HG03045 (cell line): ENCODE results near the gene SUPT16H.
"Not testable (repeated sequence)": the region's sequence is repeated elsewhere in the genome, so short reads cannot be mapped to it uniquely, and the experiment has no call there.

Source experiments
- ATAC-seq: cut with Tn5 transposase; IDR thresholded peaks from one replicate; pipeline ENCODE4 v1.9.1; 2021; ENCODE audit warnings: mild to moderate bottlenecking, moderate library complexity; ENCODE audit not compliant: unreplicated experiment

SUPT16H gene

DNA sequence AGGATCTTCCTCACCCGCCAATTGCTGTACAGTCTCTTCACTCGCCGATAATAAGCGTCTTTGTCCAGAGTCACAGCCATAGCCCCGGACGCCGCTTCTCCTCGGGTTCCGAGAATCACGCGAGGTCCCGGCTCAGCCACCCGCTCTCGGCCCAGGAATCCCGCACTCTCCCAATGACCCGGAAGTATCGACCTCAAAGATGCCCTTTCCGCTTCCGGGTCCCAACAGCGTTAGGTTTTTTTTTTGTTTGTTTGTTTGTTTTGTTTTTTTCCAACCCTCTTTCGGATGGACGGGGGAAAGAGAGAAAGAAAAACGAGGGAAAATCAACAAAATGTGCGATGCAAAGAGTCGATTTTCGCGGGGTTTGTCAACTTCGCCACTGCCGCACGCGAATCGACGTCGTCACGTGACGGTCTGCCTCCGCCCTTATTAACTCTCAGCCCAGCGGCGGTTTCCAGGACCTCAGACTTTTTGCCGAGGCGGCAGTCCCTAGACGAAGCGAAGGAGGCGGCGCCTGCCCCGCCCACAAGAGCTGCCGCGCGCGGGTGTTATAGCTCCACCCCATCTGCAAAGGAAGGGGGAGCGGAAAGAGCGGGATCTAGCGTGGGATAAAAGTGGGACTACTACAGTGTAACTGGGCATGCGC lies at the start of gene SUPT16H:
SUPT16H (minus strand) TSS at position 172 of the 646 bp plus-strand sequence; CDS start at position 80, 92 bp downstream.
- ATAC-seq: peak; percentile 92

DNA sequence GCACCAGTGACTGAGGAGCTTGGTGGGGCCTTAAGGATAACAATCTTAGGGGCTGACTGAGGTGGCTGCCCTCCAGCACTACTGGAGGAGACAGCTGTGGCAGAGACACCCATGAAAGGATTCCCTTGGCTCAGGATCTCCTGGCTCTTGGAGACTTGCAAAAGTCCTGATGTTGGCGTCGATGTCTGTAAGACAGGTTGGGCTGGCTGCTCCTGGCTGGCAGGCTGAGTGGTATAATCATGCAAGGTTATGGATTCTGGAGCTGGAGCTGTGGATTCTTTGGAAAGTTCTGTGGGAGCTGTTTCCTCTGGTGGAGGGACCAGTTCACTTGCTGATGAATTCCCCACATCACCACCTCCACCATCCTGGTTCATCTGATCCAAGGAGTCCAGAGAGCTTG lies 47.3 kb upstream of the SUPT16H start:
- ATAC-seq: no peak

DNA sequence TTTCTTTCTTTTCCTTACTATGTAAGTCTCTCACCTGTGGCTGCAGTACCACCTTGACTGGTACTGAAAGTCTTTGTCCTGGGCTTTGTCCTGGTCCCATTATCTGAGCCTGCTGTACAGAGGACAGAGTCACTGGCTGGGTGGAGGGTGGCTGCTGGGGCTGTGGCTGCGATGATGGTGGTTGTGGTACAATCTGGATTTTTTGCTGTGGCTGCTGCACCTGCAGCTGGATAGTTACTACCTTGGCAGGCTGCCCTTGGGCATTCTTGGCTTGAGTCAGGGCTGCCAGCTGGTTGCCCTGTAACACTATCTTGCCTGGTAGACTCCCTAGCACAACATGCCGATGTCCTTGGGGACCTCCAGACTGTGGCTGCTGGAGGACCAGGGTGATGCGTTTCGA lies 45.1 kb upstream of the SUPT16H start:
- ATAC-seq: no peak

DNA sequence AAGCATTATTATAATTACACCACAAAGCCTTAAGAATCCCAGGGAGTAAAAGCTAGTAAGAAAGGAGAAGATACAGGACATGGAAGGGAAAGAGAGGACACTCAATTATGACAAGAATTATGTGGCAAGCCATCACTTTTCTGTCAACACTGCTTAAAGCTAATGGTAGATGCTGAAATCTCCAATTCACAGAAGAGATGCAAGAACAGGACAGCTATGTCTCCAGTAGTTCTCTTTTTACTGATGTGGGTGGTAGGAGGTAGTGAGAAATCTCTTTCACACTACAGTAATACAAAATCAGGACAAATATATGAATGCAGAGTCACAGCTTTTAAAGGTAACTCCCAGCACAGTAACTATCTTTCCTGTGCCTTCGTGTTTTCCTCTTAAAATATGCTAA lies 42.9 kb upstream of the SUPT16H start:
- no peak for ATAC-seq

DNA sequence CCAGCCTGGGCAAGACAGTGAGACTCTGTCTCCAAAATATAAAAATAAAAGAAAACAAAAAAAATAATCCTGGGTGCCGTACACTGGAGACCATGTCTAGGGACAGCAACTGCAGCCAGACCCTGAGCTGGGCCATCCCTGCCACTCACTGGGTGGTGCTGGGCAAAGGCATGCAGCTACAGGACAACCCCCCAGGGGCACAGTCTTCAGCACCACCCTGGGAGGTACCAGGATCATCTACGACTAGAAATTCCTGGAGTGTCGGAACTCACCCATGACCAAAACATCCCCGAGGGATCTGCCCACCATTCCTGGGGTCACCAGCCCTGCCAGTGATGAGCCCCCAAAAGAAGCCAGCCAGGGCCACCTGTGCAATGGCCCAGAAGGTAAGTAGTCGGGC lies 35.7 kb upstream of the SUPT16H start:
- ATAC-seq: no peak

DNA sequence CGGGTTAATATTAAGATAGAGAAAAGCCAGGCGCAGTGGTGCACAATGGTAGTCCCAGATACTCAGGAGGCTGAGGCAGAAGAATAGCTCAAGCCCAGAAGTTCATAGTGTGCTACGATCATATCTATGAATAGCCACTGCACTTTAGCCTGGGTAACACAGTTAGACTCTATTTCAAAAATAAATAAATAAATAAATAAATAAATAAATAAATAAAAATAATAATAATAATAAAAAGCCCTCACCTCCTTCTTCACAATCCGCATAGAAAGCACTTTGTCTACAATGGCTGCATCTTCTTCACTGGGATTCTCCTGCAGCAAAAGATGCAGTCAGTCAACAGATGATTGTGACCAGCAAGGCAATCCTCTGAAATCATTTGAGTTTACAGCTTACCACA lies 31.5 kb upstream of the SUPT16H start:
- ATAC-seq: no peak

DNA sequence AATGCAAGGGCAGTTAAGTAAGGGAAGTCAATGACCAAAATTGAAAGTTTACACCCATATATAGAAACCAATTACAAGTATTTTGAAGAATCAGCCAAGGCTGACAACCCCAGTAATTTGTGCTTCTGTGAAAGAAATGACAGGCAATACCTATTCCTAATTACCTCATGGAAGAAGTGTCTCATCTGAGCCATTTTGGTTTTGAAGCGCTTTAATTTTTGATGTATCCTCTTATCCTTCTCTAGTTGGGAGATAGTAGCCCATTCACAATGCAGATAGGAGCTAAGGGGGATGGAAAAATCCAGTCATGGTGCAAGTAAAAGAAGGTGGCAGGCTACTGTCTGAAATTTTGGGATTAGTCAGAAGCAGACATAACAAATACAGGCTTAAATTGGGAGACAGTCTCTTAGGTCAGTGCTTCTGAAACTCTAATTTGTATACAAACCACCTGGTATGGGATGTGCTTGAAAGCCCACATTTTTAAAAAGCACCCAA lies 30.4 kb upstream of the SUPT16H start:
- ATAC-seq: peak; percentile 66

DNA sequence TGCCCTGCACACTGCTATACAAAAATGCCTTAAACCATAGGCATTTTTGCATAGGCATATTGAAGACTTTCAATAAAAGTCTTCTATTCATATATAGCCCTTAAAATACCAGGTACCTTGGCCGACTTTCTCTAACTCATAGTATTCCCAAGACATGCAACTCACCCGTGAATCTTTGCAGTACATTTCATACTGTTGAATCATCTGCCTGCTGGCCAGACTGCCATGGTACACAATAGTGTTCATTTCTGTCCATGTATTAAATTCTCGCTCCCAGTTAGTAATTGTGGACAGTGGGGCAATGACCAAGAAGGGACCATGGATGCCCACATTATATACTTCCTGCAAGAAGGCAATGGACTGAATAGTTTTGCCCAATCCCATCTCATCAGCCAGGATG lies 24.3 kb upstream of the SUPT16H start:
- ATAC-seq: no peak

DNA sequence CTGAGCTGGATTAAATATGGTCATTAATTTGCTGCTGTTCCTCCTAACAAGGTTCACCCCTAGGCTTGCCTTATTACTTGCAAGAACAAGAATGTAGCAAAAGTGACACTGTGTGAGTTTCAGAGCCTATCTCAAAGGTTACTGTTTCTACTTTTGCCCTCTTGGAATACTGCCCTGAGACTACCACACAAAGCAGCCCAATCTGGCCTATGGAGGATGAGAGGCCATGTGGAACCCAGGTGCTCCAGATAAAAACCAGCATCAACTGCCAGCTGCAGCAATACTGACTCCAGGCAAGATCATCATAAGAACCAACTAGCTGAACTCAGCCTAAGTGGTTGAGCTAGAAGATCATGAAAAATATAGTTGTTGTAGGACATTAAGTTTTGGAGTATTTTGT lies 22.4 kb upstream of the SUPT16H start:
- ATAC-seq: no peak

DNA sequence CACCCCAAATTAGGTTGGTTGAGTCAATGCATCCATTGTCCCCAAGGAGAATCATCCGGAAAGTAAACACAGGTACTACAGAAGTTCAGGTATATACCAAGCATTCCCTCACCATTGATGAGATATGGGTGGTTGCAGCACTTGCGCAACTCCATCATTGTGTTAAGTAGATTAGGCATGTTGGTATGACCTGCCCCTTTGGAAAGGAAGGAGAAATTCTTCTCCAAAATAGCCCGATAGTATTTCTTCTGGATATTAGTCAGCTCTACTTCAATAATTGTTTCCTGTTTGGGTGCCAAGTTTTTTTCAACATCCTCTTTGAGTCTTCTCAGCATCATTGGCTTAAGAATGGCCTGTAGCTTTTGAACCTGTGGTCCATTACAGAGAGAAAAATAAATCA lies 21.3 kb upstream of the SUPT16H start:
- no peak for ATAC-seq

DNA sequence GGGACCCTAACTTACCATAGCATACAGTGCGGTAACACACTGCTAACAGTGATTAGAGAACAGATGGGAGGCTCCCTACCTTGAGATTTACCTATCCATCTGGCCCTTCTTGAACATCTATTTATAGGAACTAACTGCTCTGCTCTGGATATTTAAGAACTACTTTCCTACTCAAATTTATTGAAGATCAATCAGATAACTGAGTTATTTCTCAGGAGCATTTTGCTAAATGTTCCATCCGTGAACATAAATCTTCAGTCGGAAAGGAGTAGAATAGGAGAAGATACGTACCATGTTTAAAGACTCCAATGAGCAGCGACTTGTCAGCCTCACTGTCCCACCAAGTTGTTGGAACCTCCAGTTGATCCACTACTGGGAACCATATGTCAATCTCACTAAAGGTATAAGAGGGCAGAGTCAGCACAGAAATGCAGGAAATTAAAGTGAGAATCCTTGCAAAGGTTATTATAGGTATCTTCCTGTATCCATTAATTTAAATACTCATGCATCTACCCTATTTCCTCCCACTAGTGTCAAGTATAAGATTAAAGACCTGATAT lies 15.6 kb upstream of the SUPT16H start:
- no peak for ATAC-seq

DNA sequence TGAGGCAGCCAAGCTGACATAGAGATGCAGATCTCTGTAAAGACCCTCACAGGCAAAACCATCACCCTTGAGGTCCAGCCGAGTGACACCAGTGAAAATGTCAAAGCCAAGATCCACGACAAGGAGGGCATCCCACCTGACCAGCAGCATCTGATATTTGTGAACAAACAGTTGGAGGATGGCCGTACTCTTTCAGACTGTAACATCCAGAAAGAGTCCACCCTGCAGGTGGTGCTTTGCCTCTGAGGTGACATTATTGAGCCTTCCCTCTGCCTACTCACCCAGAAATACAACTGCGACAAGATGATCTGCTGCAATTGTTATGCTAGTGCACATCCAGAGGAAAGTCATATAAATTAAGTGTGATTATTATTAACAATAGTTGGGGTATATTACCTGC lies 15.1 kb upstream of the SUPT16H start:
- ATAC-seq: no peak

DNA sequence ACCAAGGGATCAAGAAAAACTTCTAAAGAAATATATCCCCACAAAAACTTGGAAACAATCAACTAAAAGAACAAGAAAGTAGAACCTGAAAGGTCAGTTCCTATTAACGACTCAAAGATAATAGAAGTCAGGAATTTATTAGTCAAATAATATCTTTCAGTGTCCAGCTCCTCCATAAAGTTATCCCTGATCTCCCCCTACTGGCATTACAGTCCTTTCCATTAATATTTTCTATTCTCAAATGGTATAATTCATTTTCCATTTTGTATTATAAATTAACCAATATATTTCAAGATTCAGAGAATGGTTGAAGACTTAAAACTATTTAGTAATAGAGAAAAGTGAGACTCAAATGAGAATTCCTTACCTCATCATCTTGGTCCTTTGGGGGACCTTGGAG lies 11.6 kb upstream of the SUPT16H start:
- ATAC-seq: no peak

DNA sequence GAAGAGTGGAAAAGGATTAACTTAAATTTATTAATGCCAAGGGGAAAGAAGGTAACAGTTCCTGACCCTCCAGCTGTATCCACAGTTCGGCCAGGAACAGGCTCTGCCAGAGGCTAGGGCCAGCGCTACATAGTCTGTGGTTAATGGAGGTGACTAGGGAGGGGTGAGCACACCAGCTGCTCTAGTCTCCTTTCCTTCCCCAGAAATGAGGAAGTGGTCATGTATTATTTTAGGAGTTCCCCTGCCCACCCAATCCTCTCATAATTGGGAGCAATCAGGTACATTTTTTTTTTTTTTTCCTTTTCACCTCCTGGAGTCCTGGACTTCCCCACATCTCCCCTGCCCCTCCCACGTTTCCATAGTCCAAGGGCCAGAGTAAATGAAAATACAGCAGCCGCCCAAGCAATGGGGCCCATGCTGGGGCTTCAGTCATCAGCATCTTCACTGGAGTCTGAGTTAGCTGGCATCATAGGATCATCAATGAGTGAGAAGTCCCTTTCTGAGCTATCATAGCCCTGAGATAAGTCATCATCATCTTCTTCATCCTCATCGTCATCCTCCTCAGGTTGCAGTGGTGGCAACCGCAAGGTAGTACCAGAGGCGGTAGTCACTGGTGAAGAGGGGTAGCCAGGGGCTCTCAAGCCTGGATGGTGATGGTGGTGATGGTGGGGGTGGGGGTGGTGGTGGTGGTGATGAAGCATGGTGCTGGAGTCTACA lies 1.5 kb upstream of the SUPT16H start:
- no peak for ATAC-seq

DNA sequence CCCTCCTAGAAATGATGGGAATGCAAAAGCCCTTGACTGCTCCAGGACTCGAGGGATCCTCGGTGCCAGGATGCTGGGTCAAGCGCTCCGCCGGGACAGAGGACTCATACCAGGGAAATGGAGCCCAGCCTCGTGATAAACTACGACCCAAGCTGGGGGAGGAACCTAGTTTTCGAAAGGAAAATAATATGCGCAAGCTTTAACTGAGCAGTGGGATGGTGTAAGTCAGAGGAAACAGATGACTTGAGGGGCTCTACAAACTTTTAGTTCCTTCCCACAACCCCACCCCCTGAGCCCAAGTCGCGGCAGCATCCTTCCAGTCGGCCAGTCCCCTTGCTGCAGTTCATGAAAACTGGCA lies 654 bp upstream of the SUPT16H start:
- ATAC-seq: peak; percentile 25

DNA sequence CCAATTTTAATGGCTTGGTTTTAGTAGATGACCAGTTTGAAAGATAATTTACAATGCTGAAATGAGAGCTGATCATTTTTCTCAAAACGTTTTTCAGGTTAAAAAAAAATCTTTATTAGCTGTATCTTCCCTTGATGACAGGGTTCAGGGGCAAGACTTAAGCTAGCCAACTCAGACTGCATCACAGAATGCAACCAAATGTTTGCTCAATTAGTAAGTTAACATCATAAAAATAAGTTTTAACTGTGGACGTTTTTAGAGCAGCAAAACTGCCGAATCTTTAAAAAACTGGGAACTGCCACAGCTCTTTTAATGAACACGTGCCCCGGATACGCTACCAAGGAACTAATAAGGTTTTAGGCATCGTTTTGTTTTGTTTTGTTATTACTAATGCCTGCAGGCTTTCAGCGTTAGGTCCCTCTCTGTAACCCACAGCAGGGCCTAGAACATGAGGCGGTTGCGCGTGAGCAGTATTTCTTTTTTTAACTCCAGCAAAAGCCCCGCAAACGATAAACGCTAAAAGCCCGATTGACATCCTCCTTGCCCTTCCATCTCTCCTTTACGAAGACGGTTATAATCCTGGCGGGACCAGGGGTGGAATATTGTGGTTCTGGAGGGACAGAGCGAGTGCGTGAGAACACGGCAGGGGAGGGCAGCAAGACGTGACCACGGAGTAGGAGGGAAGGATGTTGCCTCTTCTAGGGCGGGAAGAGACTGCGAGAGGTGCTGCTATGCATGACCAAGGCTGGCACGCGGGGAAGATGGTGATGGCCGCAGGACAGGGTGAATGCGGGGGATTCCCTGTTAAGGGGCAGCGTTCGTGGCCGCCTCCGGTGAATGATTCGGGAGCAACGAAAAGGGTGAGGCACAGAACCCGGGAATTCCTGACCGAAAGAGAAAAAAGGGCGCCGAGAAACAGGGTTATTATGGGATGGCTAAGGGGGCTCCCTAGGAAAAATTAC lies 652 bp downstream of the SUPT16H start:
- no peak for ATAC-seq

DNA sequence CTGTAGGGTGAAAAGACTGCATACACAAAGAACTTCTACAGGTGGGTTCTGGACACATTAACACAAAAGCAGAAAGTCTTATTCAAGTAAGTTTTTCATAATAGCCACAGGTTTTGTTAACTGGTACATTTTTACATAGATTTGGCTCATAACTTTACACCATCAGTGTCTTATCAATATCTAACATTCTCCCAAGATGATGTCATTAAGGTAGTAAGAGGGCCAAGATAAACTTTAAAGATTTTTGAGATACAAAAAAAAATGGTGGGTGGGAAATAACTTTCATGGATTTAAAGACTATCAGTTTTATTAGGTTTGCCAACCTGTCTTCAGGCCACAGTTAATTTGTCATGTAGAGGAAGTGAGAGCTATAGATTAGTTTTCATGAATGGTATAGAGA lies 1.7 kb downstream of the SUPT16H start:
- no peak for ATAC-seq

DNA sequence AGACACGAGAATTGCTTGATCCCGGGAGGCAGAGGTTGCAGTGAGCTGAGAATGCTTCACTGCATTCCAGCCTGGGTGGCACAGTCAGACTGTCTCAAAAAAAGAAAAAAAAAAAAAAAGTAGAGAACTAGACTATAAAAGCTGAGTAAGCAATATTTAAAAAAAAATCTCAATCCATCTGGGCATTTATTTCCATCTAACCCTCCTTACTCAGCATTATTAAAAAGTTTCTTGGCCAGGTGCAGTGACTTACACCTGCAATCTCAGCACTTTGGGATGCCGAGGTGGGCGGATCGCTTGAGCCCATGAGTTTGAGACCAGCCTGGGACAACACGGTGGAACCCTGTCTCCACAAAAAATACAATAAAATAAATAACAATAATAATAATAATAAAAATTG lies 4.5 kb downstream of the SUPT16H start:
- no peak for ATAC-seq

DNA sequence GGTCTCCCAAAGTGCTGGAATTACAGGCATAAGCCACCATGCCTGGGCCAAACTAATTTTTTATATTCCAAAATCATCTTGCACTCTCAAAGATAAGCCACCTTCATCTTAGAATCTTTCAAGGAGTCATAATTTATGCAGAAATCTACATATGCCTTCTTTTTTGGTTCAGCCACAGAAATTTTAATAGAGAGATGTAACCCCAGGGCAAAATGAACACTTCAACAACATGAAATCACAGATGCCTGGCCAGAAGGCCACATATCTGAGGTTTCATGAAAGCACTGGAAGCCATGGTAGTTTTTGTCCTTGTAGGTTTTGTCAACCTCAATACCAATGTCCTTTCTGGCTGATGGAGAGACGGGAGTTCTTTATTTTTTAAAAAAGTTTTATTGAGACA lies 9.8 kb downstream of the SUPT16H start:
- ATAC-seq: no peak

DNA sequence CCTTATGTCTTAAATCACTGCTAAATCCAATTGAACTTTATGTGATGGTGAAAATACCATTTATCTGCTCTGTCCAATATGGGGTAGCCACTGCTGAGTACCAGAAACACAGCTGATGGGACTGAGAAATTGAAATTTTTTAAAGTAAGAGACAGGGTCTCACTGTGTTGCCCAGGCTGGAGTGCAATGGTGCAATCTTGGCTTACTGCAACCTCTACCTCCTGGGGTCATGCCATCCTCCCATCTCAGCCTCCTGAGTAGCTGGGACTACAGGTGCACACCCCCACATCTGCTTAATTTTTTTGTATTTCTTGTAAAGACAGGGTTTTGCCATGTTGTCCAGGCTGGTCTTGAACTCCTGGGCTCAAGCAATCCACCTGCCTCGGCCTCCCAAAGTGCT lies 11.0 kb downstream of the SUPT16H start:
- not testable (repeated sequence) for ATAC-seq
